Bronchial epithelial cell (primary cell): Measurements from ENCODE around the gene ASS1. TPM values are rescaled to one million over a fixed set of nuclear protein-coding genes. Genes with fewer than 3 reads are reported as not detected.

Experiments used
- DNase-seq: peaks from one replicate; pipeline ENCODE4 v3.0.0-alpha.2; 2010; ENCODE audit warnings: low read depth
- FAIRE-seq: peaks from 2 replicates; lab custom pipeline; 2011; peaks lifted over from hg19 to GRCh38; lab: Jason Lieb, UNC
- H3K27me3 ChIP-seq: 2 replicates; pipeline ENCODE4 v1.5.1; 2011; ENCODE audit warnings: low read length; ENCODE audit not compliant: control insufficient read depth, insufficient read depth
- H3K36me3 ChIP-seq: 2 replicates; pipeline ENCODE4 v1.5.1; 2011; ENCODE audit warnings: low read length; ENCODE audit not compliant: control insufficient read depth, insufficient read depth
- H3K4me3 ChIP-seq: 2 replicates; pipeline ENCODE4 v1.5.1; 2011; ENCODE audit warnings: mild to moderate bottlenecking, low read depth, low read length, control low read depth
- CTCF ChIP-seq: IDR thresholded peaks from 2 replicates; pipeline ENCODE4 v1.5.1; 2011; ENCODE audit warnings: mild to moderate bottlenecking, moderate library complexity, low read length, control low read depth, inconsistent platforms; ENCODE audit not compliant: insufficient read depth, severe bottlenecking
- total RNA-seq: library from RNA; depleted of rRNA; stranded (reverse); fragments of >200 nt; gene quantifications from 2 replicates; pipeline ENCODE4 v1.2.1, GENCODE V29; 2014

The ASS1 gene
- 396 and 415 TPM in 2 replicates for total RNA-seq

DNA sequence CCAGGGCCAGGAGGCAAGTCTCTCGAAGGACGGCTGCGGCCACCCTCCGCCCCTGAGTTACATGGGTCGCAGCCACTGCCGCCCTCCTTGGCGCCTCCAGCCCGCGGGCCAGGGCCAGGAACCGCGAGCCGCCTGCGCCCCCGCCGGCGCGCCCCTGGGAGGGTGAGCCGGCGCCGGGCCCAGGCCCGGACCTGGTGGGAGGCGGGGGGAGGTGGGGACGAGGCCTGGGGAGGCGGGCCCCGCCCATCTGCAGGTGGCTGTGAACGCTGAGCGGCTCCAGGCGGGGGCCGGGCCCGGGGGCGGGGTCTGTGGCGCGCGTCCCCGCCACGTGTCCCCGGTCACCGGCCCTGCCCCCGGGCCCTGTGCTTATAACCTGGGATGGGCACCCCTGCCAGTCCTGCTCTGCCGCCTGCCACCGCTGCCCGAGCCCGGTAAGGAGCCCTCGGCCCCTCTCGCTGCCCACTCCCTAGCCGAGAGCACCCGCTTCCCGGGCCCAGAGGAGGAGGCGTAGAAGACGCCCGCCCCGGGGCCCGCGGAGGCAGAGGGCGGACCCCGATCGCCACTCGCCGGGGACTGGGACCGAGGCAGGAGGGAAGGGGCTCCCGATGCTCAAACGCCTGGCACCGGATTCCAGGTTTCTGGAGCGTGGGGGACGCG, at the start of gene ASS1:
ASS1 (plus strand) TSS at position 397 of the 657 bp plus-strand sequence. CDS start 7,268 bp downstream, outside the sequence.
- TF ChIP-seq CTCF, result no peak
- H3K27me3 ChIP-seq, result no peaks in the 10 kb centered on the region
- DNase-seq (no peak), FAIRE-seq (no peak)
- H3K4me3 ChIP-seq, result peak within 1 kb of the TSS; percentile 62
- no peaks in the 10 kb centered on the region for H3K36me3 ChIP-seq

GRCh38 chr9:130395810-130396435, 48.8 kb upstream of the ASS1 start:
- no peak overlapping the region for H3K4me3 ChIP-seq
- H3K27me3 ChIP-seq, result no peaks in the 10 kb centered on the region
- no peak for TF ChIP-seq CTCF
- DNase-seq (no peak), FAIRE-seq (no peak)
- H3K36me3 ChIP-seq, result no peaks in the 10 kb centered on the region

GRCh38 chr9:130396581-130396980, 48.2 kb upstream of the ASS1 start:
- Histone ChIP-seq H3K4me3 (no peak overlapping the region), H3K27me3 (no peaks in the 10 kb centered on the region), H3K36me3 (no peaks in the 10 kb centered on the region)
- no peak for DNase-seq
- no peak for TF ChIP-seq CTCF
- no peak for FAIRE-seq

GRCh38 chr9:130398487-130399240, 46.1 kb upstream of the ASS1 start:
- Histone ChIP-seq H3K4me3 (no peak overlapping the region), H3K36me3 (no peaks in the 10 kb centered on the region), H3K27me3 (no peaks in the 10 kb centered on the region)
- DNase-seq (no peak), FAIRE-seq (no peak)
- no peak for TF ChIP-seq CTCF

- Histone ChIP-seq H3K36me3 (no peaks in the 10 kb centered on the region), H3K27me3 (no peaks in the 10 kb centered on the region), H3K4me3 (no peak overlapping the region)
- FAIRE-seq, result no peak
- DNase-seq, result no peak
- no peak for TF ChIP-seq CTCF
These were observed 45.0 kb upstream of the ASS1 start for GRCh38 chr9:130399768-130400167.
